ENCODE measurements around the gene KIF1A. TPM values are rescaled to one million over a fixed set of nuclear protein-coding genes. Genes with fewer than 3 reads are reported as not detected.
"Not testable (repeated sequence)": the region's sequence is repeated elsewhere in the genome, so short reads cannot be mapped to it uniquely, and the experiment has no call there.

Gene KIF1A
- total RNA-seq, 1 donor = not detected

- no peak overlapping the region for H3K4me3 ChIP-seq (ENCODE audit: low read length)
- no peaks in the 10 kb centered on the region for H3K27me3 ChIP-seq (ENCODE audit: insufficient read depth, low read length)
- peaks cover 11% of the 10 kb centered on the region for H3K4me1 ChIP-seq (ENCODE audit: insufficient read depth, low read length)
- H3K9me3 ChIP-seq (ENCODE audit: low read depth, low read length) = no peaks in the 10 kb centered on the region
Observed at GRCh38 chr2:240701736-240702639, 118.0 kb downstream of the KIF1A start.

DNA sequence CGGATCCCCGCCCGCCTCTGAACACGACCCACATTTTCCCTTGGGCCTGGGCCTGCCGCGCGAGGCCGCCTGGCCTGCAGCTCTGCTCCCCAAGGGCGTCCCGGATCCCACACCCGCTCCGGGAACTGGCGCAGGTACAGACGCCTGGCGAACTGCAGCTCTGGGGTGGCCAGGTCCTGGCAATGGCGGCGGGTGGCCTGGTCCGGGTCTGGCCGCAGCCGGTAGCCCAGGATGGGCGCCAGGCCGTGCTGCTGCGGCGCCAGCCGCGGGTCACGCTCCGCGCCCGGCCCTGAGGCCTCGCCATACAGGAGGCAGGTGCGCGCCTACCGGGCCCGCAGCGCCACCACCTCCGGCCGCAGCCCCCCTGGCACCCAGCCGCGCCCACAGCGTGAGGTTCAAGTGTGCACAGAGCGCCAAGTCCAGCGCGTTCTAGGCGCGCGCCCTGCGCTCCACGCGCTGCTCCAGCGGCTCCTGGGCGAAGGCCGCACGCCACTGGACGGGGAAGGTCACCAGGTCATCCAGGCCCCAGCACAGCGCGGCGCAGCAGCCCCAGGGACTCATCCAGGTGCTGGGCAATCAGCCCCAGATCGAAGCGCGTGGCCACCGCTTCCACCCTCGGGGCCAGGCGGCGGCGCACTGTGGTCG, 118.8 kb downstream of the KIF1A start:
- no peak overlapping the region for H3K4me3 ChIP-seq (ENCODE audit: low read length)
- H3K9me3 ChIP-seq (ENCODE audit: low read depth, low read length) = no peaks in the 10 kb centered on the region
- H3K27me3 ChIP-seq (ENCODE audit: insufficient read depth, low read length) = no peaks in the 10 kb centered on the region
- H3K4me1 ChIP-seq (ENCODE audit: insufficient read depth, low read length) = peaks cover 11% of the 10 kb centered on the region

DNA sequence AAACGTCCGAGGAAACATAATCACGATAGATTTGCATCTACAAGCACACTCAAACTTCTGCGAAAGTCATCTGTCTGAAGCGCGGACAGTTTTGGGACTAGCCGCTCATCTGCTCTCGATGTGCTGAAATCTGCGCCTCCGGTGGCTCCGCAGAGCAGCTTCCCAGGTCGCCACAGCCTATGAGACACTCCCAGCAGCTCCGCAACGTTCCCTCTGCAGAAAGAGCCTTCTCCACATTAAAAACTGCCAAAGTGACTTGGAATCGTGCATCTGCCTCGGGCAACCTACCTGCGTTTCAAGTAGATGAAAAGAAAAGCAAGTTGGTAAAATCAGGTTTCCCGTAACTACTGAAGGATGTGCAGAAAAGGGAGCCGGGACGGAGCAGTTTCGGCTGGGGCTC, 119.4 kb downstream of the KIF1A start:
- H3K4me3 ChIP-seq (ENCODE audit: low read length); H3K27me3 ChIP-seq (ENCODE audit: insufficient read depth, low read length); H3K4me1 ChIP-seq (ENCODE audit: insufficient read depth, low read length); H3K9me3 ChIP-seq (ENCODE audit: low read depth, low read length): not testable (repeated sequence)

- H3K9me3 ChIP-seq (ENCODE audit: low read depth, low read length); H3K27me3 ChIP-seq (ENCODE audit: insufficient read depth, low read length); H3K4me3 ChIP-seq (ENCODE audit: low read length); H3K4me1 ChIP-seq (ENCODE audit: insufficient read depth, low read length): not testable (repeated sequence)
Observed at GRCh38 chr2:240699835-240700234, 120.2 kb downstream of the KIF1A start.

DNA sequence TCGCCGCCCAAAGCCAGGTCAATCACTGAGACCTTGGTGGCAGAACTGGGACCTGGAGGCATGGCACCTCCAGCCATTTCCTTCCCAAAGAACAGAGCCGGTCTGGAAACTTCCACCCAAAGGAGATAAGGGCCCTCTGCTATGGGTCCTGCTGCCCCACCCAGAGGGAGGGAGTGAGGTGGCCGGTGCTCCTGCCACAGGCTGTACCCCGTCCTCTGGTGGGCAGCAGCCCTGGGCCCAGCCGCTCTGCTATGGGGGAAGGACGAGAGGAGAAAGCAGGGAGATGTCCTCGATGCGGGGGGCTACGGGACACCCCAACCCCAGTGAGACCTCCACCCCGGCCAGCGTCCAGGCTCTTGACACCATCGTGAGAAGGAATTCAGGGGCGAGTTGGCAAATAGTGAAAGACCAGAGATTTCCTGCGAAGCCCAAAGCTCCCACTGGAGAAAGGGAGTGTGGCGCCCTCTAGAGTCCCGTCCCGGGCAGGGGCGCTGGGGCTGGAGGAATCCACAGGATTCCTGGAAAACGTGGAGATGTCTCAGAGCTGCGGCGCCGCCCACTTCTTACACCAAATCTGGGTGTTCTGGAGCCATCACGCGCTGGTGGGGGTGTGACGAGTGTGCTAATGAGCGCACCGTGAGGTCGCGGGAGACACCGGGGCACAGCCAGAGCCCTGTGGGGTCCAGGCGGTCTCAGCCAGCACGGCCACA, 121.0 kb downstream of the KIF1A start:
- H3K9me3 ChIP-seq (ENCODE audit: low read depth, low read length); H3K4me1 ChIP-seq (ENCODE audit: insufficient read depth, low read length); H3K4me3 ChIP-seq (ENCODE audit: low read length); H3K27me3 ChIP-seq (ENCODE audit: insufficient read depth, low read length): not testable (repeated sequence)

DNA sequence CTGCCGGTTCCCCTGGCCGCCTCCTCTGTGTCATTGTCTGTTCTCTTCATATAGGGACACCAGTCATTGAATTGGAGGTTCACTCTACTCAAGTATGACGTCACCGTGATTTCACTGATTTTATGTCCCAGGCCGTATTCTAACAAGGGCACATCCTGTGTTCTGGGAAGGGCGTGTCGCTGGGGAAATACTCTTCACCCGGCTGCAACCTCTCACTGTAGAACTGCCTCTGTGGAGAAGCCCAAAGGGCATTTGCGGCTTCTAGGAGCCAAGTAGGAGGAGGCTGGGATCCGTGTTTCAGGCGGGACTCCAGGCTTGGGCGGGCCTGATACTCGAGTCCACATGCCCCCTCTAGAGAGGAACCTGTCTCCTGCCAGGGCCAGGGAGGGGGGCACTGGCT, 123.5 kb downstream of the KIF1A start:
- H3K9me3 ChIP-seq (ENCODE audit: low read depth, low read length); H3K4me1 ChIP-seq (ENCODE audit: insufficient read depth, low read length); H3K27me3 ChIP-seq (ENCODE audit: insufficient read depth, low read length); H3K4me3 ChIP-seq (ENCODE audit: low read length): not testable (repeated sequence)

DNA sequence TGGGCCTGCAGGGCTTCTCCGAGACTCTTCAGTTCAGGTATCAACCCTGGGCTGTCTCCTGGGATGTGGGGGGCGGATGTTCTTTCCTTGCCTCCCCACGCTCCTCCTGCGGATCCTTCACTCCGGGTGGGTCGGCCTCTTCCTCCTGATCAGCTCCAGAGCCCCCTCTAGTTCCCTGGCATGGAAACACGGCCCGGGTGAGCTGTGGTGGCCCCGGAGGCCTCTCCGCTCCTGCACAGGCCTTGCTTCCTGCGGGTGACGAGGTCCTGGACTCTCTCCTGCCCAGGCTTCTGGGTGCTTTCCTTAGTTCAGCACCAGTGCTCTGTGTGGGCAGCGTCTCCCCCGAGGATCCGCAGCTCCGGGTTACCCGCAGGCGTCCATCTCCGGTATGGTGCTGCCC, 124.4 kb downstream of the KIF1A start:
- H3K27me3 ChIP-seq (ENCODE audit: insufficient read depth, low read length); H3K4me3 ChIP-seq (ENCODE audit: low read length); H3K9me3 ChIP-seq (ENCODE audit: low read depth, low read length); H3K4me1 ChIP-seq (ENCODE audit: insufficient read depth, low read length): not testable (repeated sequence)

- not testable (repeated sequence) for H3K9me3 ChIP-seq (ENCODE audit: low read depth, low read length); H3K4me3 ChIP-seq (ENCODE audit: low read length); H3K4me1 ChIP-seq (ENCODE audit: insufficient read depth, low read length); H3K27me3 ChIP-seq (ENCODE audit: insufficient read depth, low read length)
Observed at GRCh38 chr2:240694304-240694703, 125.7 kb downstream of the KIF1A start.

- H3K4me3 ChIP-seq (ENCODE audit: low read length) = not testable (repeated sequence)
Observed at GRCh38 chr2:240692583-240693561, 127.1 kb downstream of the KIF1A start.

GRCh38 chr2:240691631-240692420, 128.2 kb downstream of the KIF1A start, which contains the start of gene AQP12A:
TSS of gene AQP12A (plus strand) at chr2:240691866. CDS start at chr2:240691914, 48 bp downstream.
- H3K4me3 ChIP-seq (ENCODE audit: low read length); H3K9me3 ChIP-seq (ENCODE audit: low read depth, low read length); H3K4me1 ChIP-seq (ENCODE audit: insufficient read depth, low read length); H3K27me3 ChIP-seq (ENCODE audit: insufficient read depth, low read length): not testable (repeated sequence)

More at GRCh38 chr2:240692583-240693561, 127.1 kb downstream of the KIF1A start:
- not testable (repeated sequence) for H3K9me3 ChIP-seq (ENCODE audit: low read depth, low read length); H3K4me1 ChIP-seq (ENCODE audit: insufficient read depth, low read length); H3K27me3 ChIP-seq (ENCODE audit: insufficient read depth, low read length)

- not testable (repeated sequence) for H3K4me3 ChIP-seq (ENCODE audit: low read length); H3K9me3 ChIP-seq (ENCODE audit: low read depth, low read length); H3K27me3 ChIP-seq (ENCODE audit: insufficient read depth, low read length); H3K4me1 ChIP-seq (ENCODE audit: insufficient read depth, low read length)
Observed at GRCh38 chr2:240691075-240691427, 129.0 kb downstream of the KIF1A start.

GRCh38 chr2:240690421-240691074, 129.5 kb downstream of the KIF1A start:
- H3K9me3 ChIP-seq (ENCODE audit: low read depth, low read length); H3K4me1 ChIP-seq (ENCODE audit: insufficient read depth, low read length); H3K27me3 ChIP-seq (ENCODE audit: insufficient read depth, low read length); H3K4me3 ChIP-seq (ENCODE audit: low read length): not testable (repeated sequence)

- H3K27me3 ChIP-seq (ENCODE audit: insufficient read depth, low read length) = no peaks in the 10 kb centered on the region
- no peaks in the 10 kb centered on the region for H3K4me1 ChIP-seq (ENCODE audit: insufficient read depth, low read length)
- no peaks in the 10 kb centered on the region for H3K9me3 ChIP-seq (ENCODE audit: low read depth, low read length)
- H3K4me3 ChIP-seq (ENCODE audit: low read length) = no peak overlapping the region
Observed at GRCh38 chr2:240689975-240690374, 130.0 kb downstream of the KIF1A start.

- no peaks in the 10 kb centered on the region for H3K9me3 ChIP-seq (ENCODE audit: low read depth, low read length)
- H3K4me3 ChIP-seq (ENCODE audit: low read length) = no peak overlapping the region
- H3K27me3 ChIP-seq (ENCODE audit: insufficient read depth, low read length) = no peaks in the 10 kb centered on the region
- H3K4me1 ChIP-seq (ENCODE audit: insufficient read depth, low read length) = no peaks in the 10 kb centered on the region
Observed at GRCh38 chr2:240688553-240688919, 131.5 kb downstream of the KIF1A start.
